PC-3 (cell line): ENCODE results near the gene LHFPL6. TPM values are rescaled to one million over a fixed set of nuclear protein-coding genes. Genes with fewer than 3 reads are reported as not detected.

Experiments used
- ATAC-seq: fragments of 200-7000 bp; cut with Tn5 transposase; 2 replicates; pipeline ENCODE4 v1.9.1; 2020; ENCODE audit warnings: mild to moderate bottlenecking, moderate library complexity
- BruUV-seq: library from RNA; stranded (reverse); fragments of 400-500 nt; replicated peaks from 2 replicates; lab custom pipeline; 2021; lab: Mats Ljungman, UMichigan
- CTCF ChIA-PET: fragments of 300-600 bp; sonication (Branson Sonifier 250); formaldehyde crosslinking; loops from one replicate; lab custom pipeline; 2022; ENCODE audit warnings: antibody characterized with exemption; lab: Charles Lee
- POLR2A ChIA-PET: fragments of 300-600 bp; sonication (Branson Sonifier 250); formaldehyde crosslinking; loops from one replicate; lab custom pipeline; 2022; ENCODE audit warnings: antibody characterized with exemption; ENCODE audit not compliant: unreplicated experiment; lab: Charles Lee
- DNase-seq: peaks from one replicate; pipeline ENCODE4 v3.0.0-alpha.2; 2015
- H2AFZ ChIP-seq: fragments of 300-600 bp; sonication (generic); 2 replicates; pipeline ENCODE4 v1.6.0; 2016; ENCODE audit warnings: antibody characterized with exemption, low read length
- H3F3A ChIP-seq: fragments of 300-600 bp; sonication (generic); one replicate; pipeline ENCODE4 v1.6.0; 2017; ENCODE audit warnings: antibody characterized with exemption, low read length, control low read depth, mild to moderate bottlenecking; ENCODE audit not compliant: unreplicated experiment
- H3K27ac ChIP-seq: fragments of 300-600 bp; sonication (generic); 2 replicates; pipeline ENCODE4 v1.5.1; 2016; ENCODE audit warnings: mild to moderate bottlenecking, low read length
- H3K27me3 ChIP-seq: fragments of 300-600 bp; sonication (generic); 2 replicates; pipeline ENCODE4 v1.6.1; 2016; ENCODE audit warnings: low read length, mixed read lengths
- H3K36me3 ChIP-seq: fragments of 300-600 bp; sonication (generic); 2 replicates; pipeline ENCODE4 v1.6.1; 2016; ENCODE audit warnings: low read depth, mixed run types, low read length, mixed read lengths
- H3K4me1 ChIP-seq: fragments of 300-600 bp; sonication (generic); 2 replicates; pipeline ENCODE4 v1.5.1; 2016; ENCODE audit warnings: low read length; ENCODE audit not compliant: insufficient read depth
- H3K4me2 ChIP-seq: fragments of 300-600 bp; sonication (generic); 2 replicates; pipeline ENCODE4 v1.6.0; 2016; ENCODE audit warnings: low read length
- H3K4me3 ChIP-seq: fragments of 300-600 bp; sonication (generic); 2 replicates; pipeline ENCODE4 v1.5.1; 2016; ENCODE audit warnings: mild to moderate bottlenecking, low read length, mixed read lengths
- H3K79me2 ChIP-seq: fragments of 300-600 bp; sonication (generic); 2 replicates; pipeline ENCODE4 v1.6.1; 2017; ENCODE audit warnings: low read length, mixed read lengths
- H3K9ac ChIP-seq: fragments of 300-600 bp; sonication (generic); 2 replicates; pipeline ENCODE4 v1.6.0; 2016; ENCODE audit warnings: mild to moderate bottlenecking, low read length
- H3K9me2 ChIP-seq: fragments of 300-600 bp; sonication (generic); replicated peaks from 2 replicates; pipeline ENCODE4 v1.6.1; 2016; ENCODE audit warnings: mixed run types, low read length, mixed read lengths
- H3K9me3 ChIP-seq: fragments of 300-600 bp; sonication (generic); 2 replicates; pipeline ENCODE4 v1.6.1; 2016; ENCODE audit warnings: low read length, mixed read lengths
- H4K20me1 ChIP-seq: fragments of 300-600 bp; sonication (generic); 2 replicates; pipeline ENCODE4 v1.6.1; 2016; ENCODE audit warnings: low read length, mixed read lengths
- CTCF ChIP-seq: fragments of 300-600 bp; sonication (generic); conservative IDR thresholded peaks from 2 replicates; pipeline ENCODE4 v1.5.1; 2017; ENCODE audit warnings: antibody characterized with exemption, low read depth, mild to moderate bottlenecking, low read length
- EZH2 ChIP-seq: fragments of 300-600 bp; sonication (generic); IDR thresholded peaks from one replicate; pipeline ENCODE4 v1.6.1; 2017; ENCODE audit warnings: antibody characterized with exemption, mild to moderate bottlenecking, low read length; ENCODE audit not compliant: unreplicated experiment
- EZH2phosphoT487 ChIP-seq: fragments of 300-600 bp; sonication (generic); IDR thresholded peaks from 2 replicates; pipeline ENCODE4 v1.6.1; 2018; ENCODE audit warnings: mild to moderate bottlenecking, antibody characterized with exemption, low read length, borderline replicate concordance
- intact Hi-C: fragments of 100-400 bp; cut with micrococcal nuclease; formaldehyde crosslinking; loops from 2 replicates; pipeline ENCODE4 v1.9.0; 2023
- total RNA-seq: library from RNA; depleted of rRNA; stranded (reverse); fragments of >200 nt; gene quantifications from 2 replicates; pipeline ENCODE4 v1.2.3, GENCODE V29; 2014

LHFPL6 gene
- total RNA-seq, 1 experiment from 2014 or later, result 7.8 TPM

GRCh38 chr13:39494633-39495032 lies 108.4 kb downstream of the LHFPL6 start:
- Histone ChIP-seq H3K36me3 (no peaks in the 10 kb centered on the region), H3F3A (no peaks in the 10 kb centered on the region), H4K20me1 (no peaks in the 10 kb centered on the region), H3K4me1 (no peaks in the 10 kb centered on the region), H3K9ac (no peak overlapping the region), H3K9me3 (no peaks in the 10 kb centered on the region), H3K9me2 (no peaks in the 10 kb centered on the region), H3K27ac (no peak overlapping the region), H3K27me3 (no peaks in the 10 kb centered on the region), H3K79me2 (no peaks in the 10 kb centered on the region), H2AFZ (no peak overlapping the region), H3K4me2 (no peak overlapping the region), H3K4me3 (no peak overlapping the region)
- intact Hi-C loops, result no loop called here
- POLR2A ChIA-PET, result no interaction called here
- BruUV-seq, result no TSS peak
- ATAC-seq (no peak), DNase-seq (no peak)
- CTCF ChIA-PET, result interaction anchor here (0.6 kb wide), 2 partner anchors 64 to 370 kb away, joined by 3 to 4 read pairs; no protein-coding TSS in a partner anchor
- TF ChIP-seq CTCF, result no peak
- no peak for TF ChIP-seq EZH2phosphoT487
- no peak for TF ChIP-seq EZH2

- no peaks in the 10 kb centered on the region for H3K4me1 ChIP-seq
- H3F3A ChIP-seq, result no peaks in the 10 kb centered on the region
- no peaks in the 10 kb centered on the region for H3K79me2 ChIP-seq
- no peak overlapping the region for H3K9ac ChIP-seq
- no peaks in the 10 kb centered on the region for H3K36me3 ChIP-seq
- no peak overlapping the region for H3K4me3 ChIP-seq
- H3K9me2 ChIP-seq, result no peaks in the 10 kb centered on the region
- H3K9me3 ChIP-seq, result no peaks in the 10 kb centered on the region
- no peak for ATAC-seq
- H3K4me2 ChIP-seq, result no peak overlapping the region
- H4K20me1 ChIP-seq, result no peaks in the 10 kb centered on the region
- H3K27ac ChIP-seq, result no peak overlapping the region
- H3K27me3 ChIP-seq, result no peaks in the 10 kb centered on the region
- no peak for DNase-seq
- ChIA-PET POLR2A (no interaction called here), CTCF (no interaction called here)
- no TSS peak for BruUV-seq
- intact Hi-C loops, result no loop called here
- no peak for TF ChIP-seq CTCF
- no peak for TF ChIP-seq EZH2phosphoT487
- TF ChIP-seq EZH2, result no peak
- no peak overlapping the region for H2AFZ ChIP-seq
Measured at GRCh38 chr13:39494006-39494405, 109.0 kb downstream of the LHFPL6 start.

- DNase-seq (no peak), ATAC-seq (no peak)
- intact Hi-C loops, result no loop called here
- no peaks in the 10 kb centered on the region for H4K20me1 ChIP-seq
- H3K9ac ChIP-seq, result no peak overlapping the region
- POLR2A ChIA-PET, result no interaction called here
- H3K9me2 ChIP-seq, result no peaks in the 10 kb centered on the region
- BruUV-seq, result no TSS peak
- no peak overlapping the region for H3K27ac ChIP-seq
- H3K79me2 ChIP-seq, result no peaks in the 10 kb centered on the region
- no peak overlapping the region for H2AFZ ChIP-seq
- H3K27me3 ChIP-seq, result no peaks in the 10 kb centered on the region
- no peaks in the 10 kb centered on the region for H3F3A ChIP-seq
- no peak overlapping the region for H3K4me3 ChIP-seq
- TF ChIP-seq EZH2, result no peak
- no peak for TF ChIP-seq EZH2phosphoT487
- no peak for TF ChIP-seq CTCF
- H3K9me3 ChIP-seq, result no peaks in the 10 kb centered on the region
- no peak overlapping the region for H3K4me2 ChIP-seq
- H3K4me1 ChIP-seq, result peaks cover 5% of the 10 kb centered on the region
- CTCF ChIA-PET, result no interaction called here
- no peaks in the 10 kb centered on the region for H3K36me3 ChIP-seq
Measured at GRCh38 chr13:39490136-39490535, 112.9 kb downstream of the LHFPL6 start.
